Measurements from ENCODE around the gene TAGAP. TPM values are rescaled to one million over a fixed set of nuclear protein-coding genes. Genes with fewer than 3 reads are reported as not detected.
A peak's percentile ranks its signal among the peaks of the same experiment; 100 is the strongest.
"Not testable (repeated sequence)": the region's sequence is repeated elsewhere in the genome, so short reads cannot be mapped to it uniquely, and the experiment has no call there.

TAGAP gene
- total and polyA plus RNA-seq, 2 donors = 13.9 to 22.3 TPM

DNA sequence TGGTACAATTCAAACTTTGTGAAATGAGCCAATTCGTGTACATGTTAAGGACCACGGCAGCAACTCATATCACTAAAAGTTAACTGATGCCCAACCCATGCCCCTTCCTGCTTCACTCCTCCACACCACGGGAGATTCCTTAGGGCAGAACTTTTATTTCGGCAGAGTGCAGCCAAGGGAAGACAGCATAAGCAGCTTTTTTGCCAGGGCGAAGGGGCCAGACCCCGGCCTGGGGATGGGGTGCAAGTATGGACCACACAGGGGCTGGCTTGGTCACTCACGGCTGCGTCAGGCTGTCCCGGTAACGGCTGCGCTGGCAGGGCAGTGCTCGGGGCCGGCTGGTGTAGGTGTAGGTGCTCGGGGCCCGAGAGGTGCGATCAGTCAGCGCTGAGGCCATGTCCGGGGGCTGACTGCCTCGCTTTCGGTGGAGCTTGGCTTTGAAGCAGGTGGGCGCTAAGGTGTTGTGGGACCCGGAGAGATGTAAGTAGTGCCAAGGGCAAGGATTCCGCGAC lies 45.6 kb downstream of the TAGAP start:
- Histone ChIP-seq H3K27ac (ENCODE audit: low read depth in 1 of 2, low read length in 1 of 2) (peak overlapping the region; percentile 5 to 25), H3K4me3 (ENCODE audit: low read length in 2 of 2) (peak overlapping the region; percentile 80 to 89), H3K4me1 (ENCODE audit: control insufficient read depth in 2 of 2, insufficient read depth in 2 of 2, low read length in 2 of 2) (peaks cover 2 to 14% of the 10 kb centered on the region in 2 donors), H3K36me3 (ENCODE audit: control insufficient read depth in 2 of 2, insufficient read depth in 2 of 2, low read length in 1 of 2) (no peaks in the 10 kb centered on the region), H3K9me3 (ENCODE audit: control insufficient read depth in 2 of 2, insufficient read depth in 1 of 2, low read length in 1 of 2) (no peaks in the 10 kb centered on the region), H3K27me3 (ENCODE audit: control insufficient read depth in 2 of 2, insufficient read depth in 1 of 2, low read length in 1 of 2) (no peaks in the 10 kb centered on the region)
- no peak for DNase-seq (ENCODE audit: low read depth in 6 of 9, low spot score in 9 of 9)
- WGBS = 2% methylated on average over 24 of the region's 24 CpGs

DNA sequence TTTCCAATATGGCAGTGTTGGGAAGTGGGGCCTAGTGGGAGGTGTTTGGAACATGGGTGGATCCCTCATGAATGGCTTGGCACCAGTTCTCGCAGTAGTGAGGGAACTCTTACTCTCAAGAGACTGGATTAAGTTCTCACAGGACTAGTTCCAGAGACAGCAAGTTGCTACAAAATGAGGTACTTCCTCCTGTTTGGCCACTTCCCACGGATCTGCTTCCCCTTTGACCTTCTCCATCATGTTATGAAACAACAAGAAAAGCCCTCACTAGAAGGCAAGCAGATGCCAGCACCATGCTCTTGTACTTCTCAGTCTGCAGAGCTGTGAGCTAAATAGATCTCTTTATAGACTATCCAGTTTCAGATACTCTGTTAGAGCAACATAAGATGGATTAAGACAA lies 47.9 kb downstream of the TAGAP start:
- Histone ChIP-seq H3K27me3 (ENCODE audit: control insufficient read depth in 2 of 2, insufficient read depth in 1 of 2, low read length in 1 of 2) (no peaks in the 10 kb centered on the region), H3K4me3 (ENCODE audit: low read length in 2 of 2) (no peak overlapping the region), H3K36me3 (ENCODE audit: control insufficient read depth in 2 of 2, insufficient read depth in 2 of 2, low read length in 1 of 2) (no peaks in the 10 kb centered on the region), H3K4me1 (ENCODE audit: control insufficient read depth in 2 of 2, insufficient read depth in 2 of 2, low read length in 2 of 2) (peaks cover 2 to 14% of the 10 kb centered on the region in 2 donors), H3K27ac (ENCODE audit: low read depth in 1 of 2, low read length in 1 of 2) (no peak overlapping the region), H3K9me3 (ENCODE audit: control insufficient read depth in 2 of 2, insufficient read depth in 1 of 2, low read length in 1 of 2) (no peaks in the 10 kb centered on the region)
- no peak for DNase-seq (ENCODE audit: low read depth in 6 of 9, low spot score in 9 of 9)
- 90% methylated on average over 2 of the region's 2 CpGs for WGBS

DNA sequence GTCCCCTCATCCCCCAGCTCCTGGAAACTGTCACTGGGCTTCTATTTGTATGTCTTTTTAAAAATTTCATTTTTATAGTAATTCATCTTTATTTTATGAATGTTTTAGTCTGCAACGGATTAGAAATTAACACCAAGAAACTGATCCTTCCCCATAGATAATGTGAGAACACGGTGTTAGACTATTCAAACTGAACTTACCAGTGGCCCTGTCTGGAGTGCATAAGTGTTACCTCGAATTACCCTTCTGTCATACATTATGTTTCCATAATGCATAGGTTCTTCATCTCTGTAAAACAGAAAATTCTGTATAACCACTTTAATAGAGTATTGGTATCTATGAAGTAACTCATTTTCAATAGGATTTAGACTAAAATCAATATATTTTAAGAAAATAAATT lies 51.2 kb downstream of the TAGAP start:
- WGBS = 99% methylated on average over 3 of the region's 3 CpGs
- H3K4me1 ChIP-seq (ENCODE audit: control insufficient read depth in 2 of 2, insufficient read depth in 2 of 2, low read length in 2 of 2) = peaks cover 0 to 4% of the 10 kb centered on the region in 2 donors
- no peak for DNase-seq (ENCODE audit: low read depth in 6 of 9, low spot score in 9 of 9)
- no peaks in the 10 kb centered on the region for H3K36me3 ChIP-seq (ENCODE audit: control insufficient read depth in 2 of 2, insufficient read depth in 2 of 2, low read length in 1 of 2)
- H3K27ac ChIP-seq (ENCODE audit: low read depth in 1 of 2, low read length in 1 of 2) = no peak overlapping the region
- peaks cover 0 to 5% of the 10 kb centered on the region in 2 donors for H3K9me3 ChIP-seq (ENCODE audit: control insufficient read depth in 2 of 2, insufficient read depth in 1 of 2, low read length in 1 of 2)
- H3K4me3 ChIP-seq (ENCODE audit: low read length in 2 of 2) = no peak overlapping the region
- no peaks in the 10 kb centered on the region for H3K27me3 ChIP-seq (ENCODE audit: control insufficient read depth in 2 of 2, insufficient read depth in 1 of 2, low read length in 1 of 2)

DNA sequence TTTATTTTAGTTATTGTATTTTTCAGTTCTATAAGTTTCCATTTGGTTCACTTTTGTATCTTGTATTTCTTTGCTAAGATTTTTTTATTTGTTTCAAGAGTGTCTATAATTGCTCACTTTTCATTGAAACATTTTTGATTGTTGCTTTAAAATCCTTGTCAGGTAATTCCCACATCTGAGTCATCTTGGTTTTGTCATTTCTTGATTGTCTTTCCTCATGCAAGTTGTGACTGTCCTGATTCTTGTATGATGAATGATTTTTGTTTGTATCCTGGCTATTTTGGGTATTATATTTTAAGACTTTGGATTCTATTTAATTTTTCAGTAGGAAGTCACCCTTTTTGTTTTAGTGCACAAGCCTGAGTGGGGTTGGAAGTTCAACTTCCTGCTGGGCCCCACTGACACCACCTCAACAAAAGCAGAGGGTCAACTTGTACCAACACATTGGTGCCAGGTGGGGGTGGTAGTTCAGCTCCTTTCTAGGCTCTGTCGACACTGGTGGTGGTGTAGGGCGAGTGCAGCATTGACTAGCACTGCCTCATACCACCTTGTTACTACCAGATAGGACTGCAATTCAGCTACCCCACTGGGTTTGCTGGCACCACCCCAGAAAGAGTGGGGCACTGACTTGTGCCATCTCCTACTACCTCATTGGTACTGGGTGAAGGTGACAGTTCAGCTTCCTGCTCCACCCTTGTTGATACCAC lies 53.6 kb downstream of the TAGAP start:
- WGBS = 93% methylated on average over 2 of the region's 2 CpGs
- Histone ChIP-seq H3K36me3 (ENCODE audit: control insufficient read depth in 2 of 2, insufficient read depth in 2 of 2, low read length in 1 of 2) (no peaks in the 10 kb centered on the region), H3K4me3 (ENCODE audit: low read length in 2 of 2) (no peak overlapping the region), H3K27me3 (ENCODE audit: control insufficient read depth in 2 of 2, insufficient read depth in 1 of 2, low read length in 1 of 2) (no peaks in the 10 kb centered on the region), H3K27ac (ENCODE audit: low read depth in 1 of 2, low read length in 1 of 2) (no peak overlapping the region), H3K4me1 (ENCODE audit: control insufficient read depth in 2 of 2, insufficient read depth in 2 of 2, low read length in 2 of 2) (peaks cover 0 to 4% of the 10 kb centered on the region in 2 donors), H3K9me3 (ENCODE audit: control insufficient read depth in 2 of 2, insufficient read depth in 1 of 2, low read length in 1 of 2) (peaks cover 0 to 5% of the 10 kb centered on the region in 2 donors)
- DNase-seq (ENCODE audit: low read depth in 6 of 9, low spot score in 9 of 9) = peak in 2 of 9 donors; percentile 14

GRCh38 chr6:158989711-158990110 lies 55.1 kb downstream of the TAGAP start:
- H3K4me3 ChIP-seq (ENCODE audit: low read length in 2 of 2); H3K27ac ChIP-seq (ENCODE audit: low read depth in 1 of 2, low read length in 1 of 2): not testable (repeated sequence)
- WGBS = 98% methylated on average over 2 of the region's 2 CpGs

GRCh38 chr6:158988477-158988876 lies 56.3 kb downstream of the TAGAP start:
- Histone ChIP-seq H3K9me3 (ENCODE audit: control insufficient read depth in 2 of 2, insufficient read depth in 1 of 2, low read length in 1 of 2) (peaks cover 0 to 5% of the 10 kb centered on the region in 2 donors), H3K27ac (ENCODE audit: low read depth in 1 of 2, low read length in 1 of 2) (no peak overlapping the region), H3K4me3 (ENCODE audit: low read length in 2 of 2) (no peak overlapping the region), H3K4me1 (ENCODE audit: control insufficient read depth in 2 of 2, insufficient read depth in 2 of 2, low read length in 2 of 2) (peaks cover 0 to 4% of the 10 kb centered on the region in 2 donors), H3K36me3 (ENCODE audit: control insufficient read depth in 2 of 2, insufficient read depth in 2 of 2, low read length in 1 of 2) (no peaks in the 10 kb centered on the region), H3K27me3 (ENCODE audit: control insufficient read depth in 2 of 2, insufficient read depth in 1 of 2, low read length in 1 of 2) (no peaks in the 10 kb centered on the region)
- DNase-seq (ENCODE audit: low read depth in 6 of 9, low spot score in 9 of 9) = no peak
- 99% methylated on average over 1 of the region's 1 CpG for WGBS

More at GRCh38 chr6:158989711-158990110, 55.1 kb downstream of the TAGAP start:
- H3K36me3 ChIP-seq (ENCODE audit: control insufficient read depth in 2 of 2, insufficient read depth in 2 of 2, low read length in 1 of 2); DNase-seq (ENCODE audit: low read depth in 6 of 9, low spot score in 9 of 9); H3K9me3 ChIP-seq (ENCODE audit: control insufficient read depth in 2 of 2, insufficient read depth in 1 of 2, low read length in 1 of 2); H3K27me3 ChIP-seq (ENCODE audit: control insufficient read depth in 2 of 2, insufficient read depth in 1 of 2, low read length in 1 of 2); H3K4me1 ChIP-seq (ENCODE audit: control insufficient read depth in 2 of 2, insufficient read depth in 2 of 2, low read length in 2 of 2): not testable (repeated sequence)

DNA sequence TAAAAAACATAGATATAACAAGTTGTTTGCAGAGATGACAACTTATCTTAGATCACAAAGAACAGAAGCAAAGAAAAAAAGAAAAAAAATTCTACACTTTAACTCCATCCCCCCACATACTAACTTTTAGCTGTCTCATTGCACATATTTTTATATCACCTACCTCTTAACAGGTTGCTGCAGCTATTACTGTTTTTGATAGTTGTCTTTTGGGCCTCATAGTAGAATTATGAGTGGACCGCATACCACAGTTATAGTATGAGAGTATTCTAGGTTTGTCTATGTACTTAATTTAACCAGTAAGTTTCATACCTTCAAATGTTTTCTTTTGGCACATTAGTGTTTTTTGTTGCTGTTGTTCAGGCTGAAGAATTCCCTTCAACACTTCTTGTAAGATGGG lies 57.1 kb downstream of the TAGAP start:
- Histone ChIP-seq H3K4me3 (ENCODE audit: low read length in 2 of 2) (no peak overlapping the region), H3K36me3 (ENCODE audit: control insufficient read depth in 2 of 2, insufficient read depth in 2 of 2, low read length in 1 of 2) (no peaks in the 10 kb centered on the region), H3K27me3 (ENCODE audit: control insufficient read depth in 2 of 2, insufficient read depth in 1 of 2, low read length in 1 of 2) (no peaks in the 10 kb centered on the region), H3K27ac (ENCODE audit: low read depth in 1 of 2, low read length in 1 of 2) (no peak overlapping the region), H3K9me3 (ENCODE audit: control insufficient read depth in 2 of 2, insufficient read depth in 1 of 2, low read length in 1 of 2) (peaks cover 0 to 5% of the 10 kb centered on the region in 2 donors), H3K4me1 (ENCODE audit: control insufficient read depth in 2 of 2, insufficient read depth in 2 of 2, low read length in 2 of 2) (peaks cover 0 to 4% of the 10 kb centered on the region in 2 donors)
- 99% methylated on average over 1 of the region's 1 CpG for WGBS
- no peak for DNase-seq (ENCODE audit: low read depth in 6 of 9, low spot score in 9 of 9)

Other genes with a start within 250 kb of the TAGAP start
- 132 TPM for gene EZR, start 225.6 kb downstream of the TAGAP start, total RNA-seq
- gene EZR, start 225.6 kb downstream of the TAGAP start, polyA plus RNA-seq = 165 TPM
- 1.9 TPM for gene RSPH3, start 44.8 kb downstream of the TAGAP start, total RNA-seq
- gene RSPH3, start 44.8 kb downstream of the TAGAP start, polyA plus RNA-seq = 3.6 TPM
- gene FNDC1, start 124.4 kb upstream of the TAGAP start, total RNA-seq = 0.47 TPM
- 0.07 TPM for gene FNDC1, start 124.4 kb upstream of the TAGAP start, polyA plus RNA-seq

Measured in thymus (tissue), 11 donors.